BJ (cell line): Measurements from ENCODE around the gene SNX4. TPM values are rescaled to one million over a fixed set of nuclear protein-coding genes. Genes with fewer than 3 reads are reported as not detected.

Experiments
- CTCF ChIA-PET: fragments of 350-600 bp; formaldehyde crosslinking; extraction: SDS; loops from one replicate; lab custom pipeline; 2021; ENCODE audit warnings: antibody characterized with exemption, inconsistent platforms; lab: Yijun Ruan, JAX
- POLR2A ChIA-PET: fragments of 300-600 bp; sonication (Branson Sonifier 250); formaldehyde crosslinking; extraction: SDS; loops from one replicate; lab custom pipeline; 2021; ENCODE audit warnings: antibody characterized with exemption; lab: Charles Lee
- DNase-seq: peaks from one replicate; pipeline ENCODE4 v3.0.0-alpha.2; 2011; ENCODE audit warnings: low read depth
- H3K27me3 ChIP-seq: 2 replicates; pipeline ENCODE4 v1.6.0; 2011; ENCODE audit warnings: low read length; ENCODE audit not compliant: control insufficient read depth, insufficient read depth
- H3K36me3 ChIP-seq: 2 replicates; pipeline ENCODE4 v1.5.1; 2011; ENCODE audit warnings: low read length; ENCODE audit not compliant: control insufficient read depth, insufficient read depth
- H3K4me3 ChIP-seq: 2 replicates; pipeline ENCODE4 v1.5.1; 2011; ENCODE audit warnings: low read depth, mild to moderate bottlenecking, control low read depth, low read length
- CTCF ChIP-seq: IDR thresholded peaks from 2 replicates; pipeline ENCODE4 v1.5.1; 2011; ENCODE audit warnings: low read depth, mild to moderate bottlenecking, control low read depth, inconsistent platforms, low read length, moderate library complexity; ENCODE audit not compliant: insufficient read depth
- polyA plus RNA-seq: library from polyadenylated mRNA; depleted of rRNA; stranded (reverse); fragments of >200 nt; gene quantifications from 2 replicates; pipeline ENCODE4 v1.2.3, GENCODE V29; 2011

Gene SNX4
- polyA plus RNA-seq, 1 experiment, result 6.4 TPM

GRCh38 chr3:125440970-125441369, 79.0 kb downstream of the SNX4 start:
- no peak overlapping the region for H3K4me3 ChIP-seq
- POLR2A ChIA-PET, result no interaction called here
- TF ChIP-seq CTCF, result no peak
- no peaks in the 10 kb centered on the region for H3K27me3 ChIP-seq
- CTCF ChIA-PET, result interaction anchor here (0.7 to 1.3 kb wide), 7 partner anchors 14 to 682 kb away, joined by 3 to 6 read pairs (median 4); no protein-coding TSS in a partner anchor
- no peak for DNase-seq
- no peaks in the 10 kb centered on the region for H3K36me3 ChIP-seq

- TF ChIP-seq CTCF, result no peak
- ChIA-PET POLR2A (no interaction called here), CTCF (interaction anchor here (0.7 to 1.3 kb wide), 7 partner anchors 14 to 681 kb away, joined by 3 to 6 read pairs (median 4); no protein-coding TSS in a partner anchor)
- H3K27me3 ChIP-seq, result no peaks in the 10 kb centered on the region
- no peaks in the 10 kb centered on the region for H3K36me3 ChIP-seq
- H3K4me3 ChIP-seq, result no peak overlapping the region
- DNase-seq, result no peak
These were observed 79.4 kb downstream of the SNX4 start for GRCh38 chr3:125440559-125440955.

DNA sequence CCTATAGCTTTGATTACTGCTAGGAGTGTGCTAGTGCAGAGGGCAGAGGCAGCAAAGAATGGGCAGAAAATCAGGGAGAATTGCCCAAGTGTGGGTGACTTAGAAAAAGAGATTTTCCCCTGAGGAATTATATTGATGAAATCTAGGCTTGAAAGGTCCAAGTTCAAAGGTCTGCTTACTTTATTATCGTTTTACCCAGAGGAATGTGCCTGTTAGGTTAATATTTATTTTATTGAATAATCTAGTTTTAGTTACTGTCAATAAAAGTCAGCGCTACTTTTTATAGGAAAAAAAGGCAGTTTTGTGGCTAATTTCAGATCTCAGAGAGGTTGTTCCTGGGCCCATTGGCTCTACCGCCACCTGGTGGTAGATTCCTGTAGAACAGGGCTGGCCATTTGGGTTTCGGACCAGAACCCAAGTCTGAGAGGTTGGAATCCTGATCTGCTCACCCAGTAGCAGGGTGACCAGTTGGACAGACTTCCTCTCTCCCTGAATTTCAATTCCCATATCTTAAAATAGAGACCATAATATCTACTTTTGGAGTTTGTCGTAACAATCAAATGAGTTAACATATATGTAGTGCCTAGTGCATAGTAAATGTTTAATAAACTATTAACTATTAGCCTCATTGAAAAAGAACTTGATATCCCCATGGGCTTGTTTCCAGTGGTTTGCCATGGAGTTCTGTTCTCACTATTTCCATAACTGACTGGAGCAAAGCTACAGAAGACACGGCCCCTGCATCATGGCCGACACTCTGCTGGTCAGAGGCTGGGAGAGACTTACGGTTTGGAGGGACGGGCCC, 82.2 kb downstream of the SNX4 start:
- ChIA-PET CTCF (interaction anchor here (0.7 to 6.8 kb wide), 13 partner anchors 9 to 510 kb away, joined by 3 to 26 read pairs (median 3); no protein-coding TSS in a partner anchor), POLR2A (no interaction called here)
- TF ChIP-seq CTCF, result peak; percentile 95
- Histone ChIP-seq H3K36me3 (no peaks in the 10 kb centered on the region), H3K4me3 (no peak overlapping the region), H3K27me3 (no peaks in the 10 kb centered on the region)
- DNase-seq, result no peak

DNA sequence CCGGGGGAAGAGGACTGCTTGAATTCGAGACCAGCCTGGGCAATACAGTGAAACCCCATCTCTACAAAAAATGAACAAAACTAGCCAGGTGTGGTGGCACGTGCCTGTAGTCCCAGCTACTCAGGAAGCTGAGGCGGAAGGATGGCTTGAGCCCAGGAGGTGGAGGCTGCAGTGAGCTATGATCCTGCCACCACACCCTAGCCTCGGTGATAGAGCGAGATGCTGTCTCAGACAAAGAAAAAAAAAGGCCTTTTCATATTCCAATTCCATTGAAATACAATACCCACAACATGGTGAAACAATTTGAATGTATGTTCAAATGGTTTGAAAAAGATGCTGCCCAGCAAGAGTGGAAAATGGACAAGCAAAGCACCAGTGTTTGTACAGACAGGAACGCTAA, 83.1 kb downstream of the SNX4 start:
- Histone ChIP-seq H3K36me3 (no peaks in the 10 kb centered on the region), H3K27me3 (no peaks in the 10 kb centered on the region), H3K4me3 (no peak overlapping the region)
- no peak for TF ChIP-seq CTCF
- ChIA-PET CTCF (interaction anchor here (0.6 to 6.8 kb wide), 7 partner anchors 8 to 507 kb away, joined by 3 to 26 read pairs (median 3); no protein-coding TSS in a partner anchor), POLR2A (no interaction called here)
- DNase-seq, result no peak

DNA sequence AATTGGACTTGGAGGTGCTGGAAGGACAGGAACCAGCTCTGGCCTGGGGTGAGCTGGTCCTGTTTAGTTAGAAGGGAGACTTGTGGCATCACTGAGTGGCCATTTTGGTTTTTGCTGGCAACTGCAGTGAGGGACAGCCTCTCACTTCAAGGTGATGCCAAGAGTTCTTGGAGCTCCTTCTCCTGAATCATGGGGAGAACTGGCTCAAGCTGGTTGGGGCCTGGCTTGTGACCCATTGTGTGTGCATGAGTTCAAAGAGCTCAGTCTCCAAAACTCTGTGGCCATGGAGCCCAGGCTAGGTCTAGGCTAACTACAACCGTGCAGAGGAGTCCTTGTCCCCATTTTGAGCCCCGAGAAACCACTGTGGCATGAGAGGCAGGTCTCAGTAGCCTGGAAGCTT, 84.8 kb downstream of the SNX4 start:
- Histone ChIP-seq H3K36me3 (no peaks in the 10 kb centered on the region), H3K4me3 (no peak overlapping the region), H3K27me3 (no peaks in the 10 kb centered on the region)
- TF ChIP-seq CTCF, result no peak
- ChIA-PET CTCF (interaction anchor here (0.6 to 6.8 kb wide), 7 partner anchors 14 to 505 kb away, joined by 3 to 26 read pairs (median 3); no protein-coding TSS in a partner anchor), POLR2A (no interaction called here)
- no peak for DNase-seq
